Spleen (tissue), 7 donors: ENCODE measurements around the gene ASTN1.

Experiments
- POLR2A ChIP-seq, 3 donors: fragments of 450-650 bp; IDR thresholded peaks; one replicate each; pipeline ENCODE4 v1.5.1; 2017; ENCODE audit warnings: antibody characterized with exemption in 3 of 3, mild to moderate bottlenecking in 1 of 3
- TF ChIP-seq, protein P1 (sequence below), 11 experiments: fragments of 200-600 bp in 7 of 11; fragments of 450-650 bp in 4 of 11; sonication (generic) in 4 of 11; IDR thresholded peaks in 8 of 11; conservative IDR thresholded peaks in 3 of 11; 1 replicate in 7 of 11; 2 replicates in 4 of 11; pipeline versions ENCODE4 v1.4.0 to v1.8.0; 2016 to 2021; ENCODE audit warnings: antibody characterized with exemption in 11 of 11, inconsistent platforms in 4 of 11, mild to moderate bottlenecking in 1 of 11
- donor health status: DM: no; HTN: no; CAD: no; lungs with moderate emphysema.
- donor health status: DM: no; HTN: no; CAD: no.
- donor health status: DM: no; HTN: no; CAD: no.

DNA sequence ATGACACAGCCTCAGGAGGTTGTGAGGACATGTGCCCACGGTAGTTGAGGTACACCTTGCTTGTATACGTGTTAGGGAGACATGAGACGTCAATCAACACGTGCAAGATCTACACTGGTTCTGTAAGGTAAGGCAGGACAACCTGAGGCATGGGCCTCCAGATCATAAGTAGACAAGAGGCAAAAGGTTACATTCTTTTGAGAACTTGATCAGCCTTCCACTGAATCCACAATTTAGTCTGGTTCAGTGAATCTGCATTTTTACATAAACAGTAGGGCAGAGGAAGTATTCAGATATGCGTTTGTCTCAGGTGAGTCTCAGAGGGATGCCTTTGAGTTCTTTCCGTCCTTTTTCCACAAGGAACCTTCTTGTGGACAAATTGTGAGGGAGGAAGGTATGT, 348.9 kb downstream of the ASTN1 start:
- no peak for TF ChIP-seq POLR2A (IDR thresholded peaks at IDR 0.05)
- TF ChIP-seq, protein P1, sequence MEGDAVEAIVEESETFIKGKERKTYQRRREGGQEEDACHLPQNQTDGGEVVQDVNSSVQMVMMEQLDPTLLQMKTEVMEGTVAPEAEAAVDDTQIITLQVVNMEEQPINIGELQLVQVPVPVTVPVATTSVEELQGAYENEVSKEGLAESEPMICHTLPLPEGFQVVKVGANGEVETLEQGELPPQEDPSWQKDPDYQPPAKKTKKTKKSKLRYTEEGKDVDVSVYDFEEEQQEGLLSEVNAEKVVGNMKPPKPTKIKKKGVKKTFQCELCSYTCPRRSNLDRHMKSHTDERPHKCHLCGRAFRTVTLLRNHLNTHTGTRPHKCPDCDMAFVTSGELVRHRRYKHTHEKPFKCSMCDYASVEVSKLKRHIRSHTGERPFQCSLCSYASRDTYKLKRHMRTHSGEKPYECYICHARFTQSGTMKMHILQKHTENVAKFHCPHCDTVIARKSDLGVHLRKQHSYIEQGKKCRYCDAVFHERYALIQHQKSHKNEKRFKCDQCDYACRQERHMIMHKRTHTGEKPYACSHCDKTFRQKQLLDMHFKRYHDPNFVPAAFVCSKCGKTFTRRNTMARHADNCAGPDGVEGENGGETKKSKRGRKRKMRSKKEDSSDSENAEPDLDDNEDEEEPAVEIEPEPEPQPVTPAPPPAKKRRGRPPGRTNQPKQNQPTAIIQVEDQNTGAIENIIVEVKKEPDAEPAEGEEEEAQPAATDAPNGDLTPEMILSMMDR (IDR thresholded peaks at IDR 0.05 in 8 of 11, conservative IDR thresholded peaks at IDR 0.05 in 3 of 11) = no peak
